Stimulated activated CD8-positive, alpha-beta memory T cell treated with anti-CD3 and anti-CD28 coated beads, Interleukin-7, amount 100 ng/mL, for 4 hours (primary cell): Measurements from ENCODE around the gene ZNF337.
"Not testable (repeated sequence)": the region's sequence is repeated elsewhere in the genome, so short reads cannot be mapped to it uniquely, and the experiment has no call there.

Source experiments
- DNase-seq, 2 donors: peaks; one replicate each; pipeline ENCODE4 v3.0.0-alpha.2; 2020; ENCODE audit warnings: low read depth in 2 of 2

The ZNF337 gene

DNA sequence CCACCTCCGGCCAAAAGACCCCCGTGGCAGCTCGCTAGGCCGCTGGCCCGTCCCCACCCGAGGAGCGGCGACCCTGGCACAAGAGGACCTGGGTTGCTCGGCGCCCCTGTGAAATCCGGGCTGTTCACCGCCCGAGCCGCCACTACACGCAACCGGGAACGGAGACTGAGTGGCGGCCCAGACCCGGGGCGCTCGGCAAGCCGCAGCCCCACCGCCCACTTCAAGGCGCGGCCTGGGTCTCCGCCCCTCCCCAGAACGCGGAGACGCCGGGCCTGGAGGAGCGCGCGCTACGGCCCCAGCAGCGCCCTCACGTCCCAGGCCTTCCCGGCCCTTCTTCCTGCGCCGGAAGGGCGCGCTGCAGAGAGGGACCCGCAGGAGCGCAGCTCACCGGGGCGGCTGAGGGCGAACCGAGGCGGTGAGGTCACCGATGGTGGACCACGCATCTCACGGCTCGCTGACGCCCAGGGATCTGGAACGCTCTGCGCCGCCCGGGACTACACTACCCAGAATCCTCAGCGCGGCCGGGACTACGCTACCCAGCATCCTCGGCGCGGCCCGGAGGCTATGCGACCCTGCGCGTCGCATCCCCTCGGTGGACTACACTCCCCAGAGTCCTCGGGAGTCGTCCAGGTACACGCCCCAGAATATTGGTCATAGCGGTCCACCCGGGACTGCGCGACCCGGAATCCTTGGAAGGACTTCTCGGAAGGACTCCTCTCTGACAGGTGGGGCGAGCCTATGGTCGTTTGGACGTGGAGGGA lies at the start of gene ZNF337:
ZNF337 (minus strand) TSS at position 483 of the 761 bp plus-strand sequence. CDS start 10,436 bp downstream, outside the sequence.
- peak; percentile 88 to 91 for DNase-seq

DNA sequence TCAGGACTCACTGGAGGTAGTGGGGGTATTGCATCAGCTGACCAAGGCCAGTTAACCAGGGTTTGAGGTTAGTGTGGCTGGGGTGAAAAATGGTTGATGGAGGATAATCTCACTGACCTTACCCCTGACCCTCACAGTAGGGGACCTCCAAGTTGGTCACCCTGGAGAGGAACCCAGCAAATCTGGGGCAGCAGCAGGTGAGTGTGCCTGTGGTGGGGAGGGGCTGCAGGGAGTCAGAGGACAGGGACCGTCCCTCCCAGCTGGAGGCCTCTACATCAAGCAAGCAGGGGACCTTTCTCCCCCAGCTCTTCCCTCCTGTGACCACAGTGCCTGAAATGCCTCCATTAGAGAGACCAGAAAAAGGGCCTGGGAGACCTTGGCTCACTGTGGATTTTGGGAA lies 49.1 kb upstream of the ZNF337 start:
- no peak for DNase-seq

DNA sequence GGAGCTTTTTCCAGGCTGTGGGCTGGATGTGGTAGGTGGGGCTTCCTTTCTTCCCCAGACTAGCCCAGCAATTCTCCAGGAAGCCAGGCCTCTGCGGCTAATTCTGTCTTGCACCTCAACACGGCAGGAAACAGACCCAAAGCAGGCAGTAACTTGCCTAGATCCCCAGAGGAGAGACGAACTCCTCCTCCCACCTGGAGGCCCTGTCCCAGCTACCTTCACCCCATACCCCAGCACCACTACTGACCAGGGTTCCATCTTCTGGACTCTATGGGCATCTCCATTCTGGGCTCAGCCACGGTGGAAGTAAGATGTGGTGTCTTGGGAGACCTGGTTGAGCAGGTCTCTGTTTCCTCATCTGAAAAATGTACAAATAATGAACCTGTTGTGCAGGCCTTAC lies 48.4 kb upstream of the ZNF337 start:
- no peak for DNase-seq

DNA sequence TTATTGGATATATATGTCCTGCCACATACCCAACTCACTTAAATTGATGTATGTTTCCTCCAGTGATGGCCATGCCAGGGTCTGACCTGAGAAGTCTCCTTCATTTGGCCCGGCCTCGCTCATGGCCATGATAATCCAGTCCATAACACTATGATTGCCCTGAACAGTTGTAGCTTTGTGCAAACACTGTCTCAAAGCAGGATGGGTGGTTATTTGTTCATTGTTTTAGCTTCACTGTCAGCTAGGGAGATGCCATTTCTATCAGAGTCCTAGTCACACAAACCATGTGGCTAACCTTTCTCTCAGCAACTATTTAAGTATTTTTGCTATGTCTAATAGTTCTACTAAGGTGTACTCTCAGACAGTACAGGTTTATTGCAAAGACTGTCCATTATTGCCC lies 47.6 kb upstream of the ZNF337 start:
- no peak for DNase-seq

DNA sequence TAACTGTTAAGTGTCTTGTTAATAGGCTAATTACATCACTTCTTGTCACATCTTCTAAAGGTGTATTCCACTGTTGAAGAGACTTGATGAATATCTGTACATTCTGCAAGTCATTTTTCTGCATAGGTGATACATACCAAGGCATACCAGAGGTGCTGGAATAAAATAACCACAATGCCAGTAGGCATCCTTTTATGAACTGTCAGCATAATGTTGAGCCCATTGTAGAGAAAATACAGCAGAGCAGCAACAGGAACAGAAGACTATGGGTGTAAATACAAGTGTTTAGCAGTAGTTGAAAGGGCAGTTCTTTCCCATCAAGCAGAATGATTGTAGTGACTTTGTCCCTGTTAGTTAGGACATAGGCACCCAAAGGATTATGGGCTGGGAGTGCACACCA lies 44.4 kb upstream of the ZNF337 start:
- DNase-seq, result no peak

DNA sequence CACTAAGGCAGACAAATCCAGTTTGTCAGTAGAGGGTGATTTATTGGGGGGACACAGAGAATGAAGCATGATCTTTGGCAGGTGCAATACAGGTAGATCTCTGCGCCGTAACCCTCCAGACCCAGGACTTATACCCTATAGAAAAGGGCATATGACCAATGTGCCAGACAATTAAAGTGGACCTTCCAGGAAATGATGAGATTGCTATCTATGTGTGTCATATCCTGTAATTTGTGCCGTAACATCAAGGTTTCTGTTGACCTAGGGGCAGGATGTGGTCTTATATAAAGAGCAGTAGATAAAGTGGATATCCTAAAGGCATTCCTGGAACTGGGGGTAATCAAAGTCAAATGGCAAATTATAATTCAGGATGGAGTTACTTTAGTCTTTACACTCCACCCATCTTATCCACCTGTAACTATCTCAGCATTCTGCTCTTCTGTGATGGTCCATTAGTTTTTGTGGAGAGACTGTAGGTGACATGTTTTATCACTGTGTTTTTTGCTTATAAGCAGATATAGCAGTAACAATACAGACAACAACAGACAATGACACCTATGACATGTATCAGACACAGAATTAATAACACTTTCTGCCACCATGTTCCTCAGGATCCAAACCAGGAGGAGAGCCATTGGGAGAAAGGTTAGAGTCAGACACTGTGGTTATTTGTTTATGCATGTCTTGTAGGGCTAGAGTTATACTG lies 43.1 kb upstream of the ZNF337 start:
- no peak for DNase-seq

DNA sequence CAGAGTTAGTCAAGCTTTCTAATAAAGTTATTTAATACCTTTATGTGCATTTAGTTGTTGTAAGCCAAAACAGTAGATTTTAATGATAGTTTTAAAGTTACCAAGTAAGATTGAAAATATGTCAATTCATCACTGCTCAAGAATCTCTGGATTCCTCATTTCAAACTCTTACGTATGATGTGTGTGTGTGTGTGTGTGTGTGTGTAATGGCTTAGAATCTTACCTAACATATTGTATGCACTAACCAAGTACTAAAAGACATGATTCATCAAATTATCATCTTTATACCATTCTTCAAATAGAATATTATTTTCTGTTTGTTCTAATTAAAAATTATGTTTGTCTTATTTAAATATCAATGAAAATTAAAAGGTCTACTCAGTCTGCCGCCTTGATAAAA lies 41.5 kb upstream of the ZNF337 start:
- no peak for DNase-seq

DNA sequence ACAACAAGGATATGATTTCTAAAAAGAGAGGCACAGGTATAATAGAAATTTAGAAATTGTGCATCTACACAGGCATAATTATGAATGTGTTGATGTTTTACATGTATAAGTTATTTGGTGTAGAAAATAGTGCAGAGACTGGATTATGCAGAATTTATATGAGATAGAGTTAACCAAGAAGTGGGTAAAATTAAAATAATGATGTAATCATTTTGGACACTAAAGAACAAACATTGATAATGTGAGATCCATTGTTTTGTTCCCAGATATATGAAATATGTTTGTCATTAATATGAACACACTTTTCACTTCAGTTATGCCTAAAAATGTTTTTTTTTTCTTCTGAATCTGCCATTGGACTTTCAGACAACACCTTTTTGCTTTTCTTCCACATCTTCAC lies 37.2 kb upstream of the ZNF337 start:
- DNase-seq, result no peak

DNA sequence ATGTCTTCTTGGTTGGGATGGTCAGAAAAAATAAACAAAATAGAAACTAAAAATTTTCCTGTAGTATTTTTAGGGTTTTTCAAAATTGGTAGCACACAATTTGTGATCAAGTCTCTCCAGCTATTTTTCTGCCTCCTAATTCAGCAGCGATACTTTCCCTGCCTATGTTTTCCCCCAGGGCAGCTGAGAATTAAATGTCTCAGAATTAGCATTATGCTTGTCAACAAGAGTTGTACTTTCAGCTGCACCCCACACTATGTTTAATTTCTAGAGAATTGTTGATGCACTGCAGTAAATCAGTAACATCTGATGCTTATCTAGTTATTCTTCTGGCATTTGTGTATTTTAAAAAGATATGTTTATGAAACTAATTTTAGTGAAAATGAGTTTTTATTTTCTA lies 34.2 kb upstream of the ZNF337 start:
- DNase-seq, result no peak

DNA sequence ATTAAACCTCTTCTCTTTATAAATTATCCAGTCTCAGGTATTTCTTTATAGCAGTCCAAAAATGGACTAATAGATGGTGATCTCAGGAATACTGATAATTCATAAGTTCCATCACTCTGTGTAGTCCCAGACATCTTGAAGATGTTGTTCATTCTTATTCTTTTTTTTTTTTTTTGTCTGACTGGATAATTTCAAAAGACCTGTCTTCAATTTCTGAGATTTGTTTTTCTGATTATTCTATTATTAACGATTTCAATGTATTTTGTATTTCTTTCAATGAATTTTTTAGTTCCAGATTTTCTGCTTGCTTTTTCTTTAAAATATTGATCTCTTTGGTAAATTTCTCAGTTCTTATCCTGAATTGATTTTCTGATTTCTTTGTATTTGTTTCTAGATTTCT lies 29.7 kb upstream of the ZNF337 start:
- no peak for DNase-seq

DNA sequence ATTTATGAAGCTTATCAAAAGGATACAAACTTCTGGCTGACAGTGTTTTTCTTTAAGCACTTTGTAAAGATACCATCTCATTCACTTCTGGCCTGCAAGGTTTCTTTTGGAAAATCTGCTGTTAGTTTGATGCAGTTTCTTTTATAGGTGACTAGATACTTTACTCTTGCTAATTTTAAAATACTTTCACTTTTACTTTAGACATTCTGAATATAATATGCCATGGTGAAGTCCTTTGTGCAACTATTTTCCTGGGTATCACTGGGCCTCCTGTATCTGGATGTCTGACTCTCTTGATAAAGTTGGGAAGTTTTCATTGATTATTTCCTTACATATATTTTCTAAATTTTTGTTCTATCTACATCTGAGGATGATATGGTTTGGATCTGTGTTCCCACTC lies 29.0 kb upstream of the ZNF337 start:
- no peak for DNase-seq

DNA sequence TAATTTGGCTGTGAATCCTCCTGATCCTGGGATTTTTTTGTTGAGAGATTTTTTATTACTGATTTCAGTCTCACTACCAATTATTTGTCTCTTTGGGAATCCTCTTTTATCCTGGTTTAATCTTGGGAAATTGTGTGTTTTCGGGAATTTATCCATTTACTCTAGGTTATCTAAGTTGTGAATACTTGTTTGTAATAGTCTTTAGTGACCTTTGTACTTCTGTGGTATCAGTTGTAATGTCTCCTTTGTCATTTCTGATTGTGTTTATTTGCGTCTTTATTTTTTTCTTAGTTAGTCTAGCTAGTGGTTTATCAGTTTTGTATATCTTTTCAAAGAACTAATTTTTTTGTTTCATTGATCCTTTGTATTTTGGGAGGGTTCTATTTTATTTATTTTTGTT lies 27.3 kb upstream of the ZNF337 start:
- no peak for DNase-seq

DNA sequence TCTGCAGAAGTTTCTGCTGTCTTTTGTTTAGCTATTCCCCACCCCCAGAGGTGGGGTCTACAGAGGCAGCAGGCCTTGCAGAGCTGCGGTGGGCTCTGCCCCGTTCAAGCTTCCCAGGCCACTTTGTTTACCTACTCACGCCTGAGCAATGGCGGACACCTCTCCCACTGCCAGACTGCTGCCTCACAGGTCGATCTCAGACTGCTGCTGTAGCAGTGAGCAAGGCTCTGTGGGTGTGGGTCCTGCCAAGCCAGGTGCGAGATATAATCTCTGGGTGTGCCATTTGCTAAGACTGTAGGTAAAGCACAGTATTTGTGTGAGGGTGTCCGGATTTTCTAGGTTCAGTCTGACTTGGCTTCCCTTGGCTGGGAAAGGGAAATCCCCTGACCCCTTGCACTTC lies 23.6 kb upstream of the ZNF337 start:
- DNase-seq, result no peak

DNA sequence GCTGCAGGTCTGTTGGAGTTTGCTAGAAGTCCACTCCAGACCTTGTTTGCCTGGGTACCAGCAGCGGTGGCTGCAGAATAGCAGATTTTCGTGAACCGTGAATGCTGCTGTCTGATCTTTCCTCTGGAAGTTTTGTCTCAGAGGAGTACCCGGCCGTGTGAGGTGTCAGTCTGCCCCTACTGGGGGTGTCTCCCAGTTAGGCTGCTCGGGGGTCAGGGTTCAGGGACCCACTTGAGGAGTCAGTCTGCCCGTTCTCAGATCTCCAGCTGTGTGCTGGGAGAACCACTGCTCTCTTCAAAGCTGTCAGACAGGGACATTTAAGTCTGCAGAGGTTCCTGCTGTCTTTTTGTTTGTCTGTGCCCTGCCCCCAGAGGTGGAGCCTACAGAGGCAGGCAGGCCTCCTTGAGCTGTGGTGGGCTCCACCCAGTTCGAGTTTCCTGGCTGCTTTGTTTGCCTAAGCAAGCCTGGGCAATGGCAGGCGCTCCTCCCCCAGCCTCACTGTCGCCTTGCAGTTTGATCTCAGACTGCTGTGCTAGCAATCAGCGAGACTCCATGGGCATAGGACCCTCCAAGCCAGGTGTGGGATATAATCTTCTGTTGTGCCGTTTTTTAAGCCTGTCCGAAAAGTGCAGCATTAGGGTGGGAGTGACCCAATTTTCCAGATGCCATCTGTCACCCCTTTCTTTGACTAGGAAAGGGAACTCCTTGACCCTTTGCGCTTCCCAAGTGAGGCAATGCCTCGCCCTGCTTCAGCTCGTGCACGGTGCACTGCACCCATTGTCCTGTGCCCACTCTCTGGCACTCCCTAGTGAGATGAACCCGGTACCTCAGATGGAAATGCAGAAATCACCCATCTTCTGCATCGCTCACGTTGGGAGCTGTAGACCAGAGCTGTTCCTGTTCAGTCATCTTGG lies 22.5 kb upstream of the ZNF337 start:
- DNase-seq, result not testable (repeated sequence)

DNA sequence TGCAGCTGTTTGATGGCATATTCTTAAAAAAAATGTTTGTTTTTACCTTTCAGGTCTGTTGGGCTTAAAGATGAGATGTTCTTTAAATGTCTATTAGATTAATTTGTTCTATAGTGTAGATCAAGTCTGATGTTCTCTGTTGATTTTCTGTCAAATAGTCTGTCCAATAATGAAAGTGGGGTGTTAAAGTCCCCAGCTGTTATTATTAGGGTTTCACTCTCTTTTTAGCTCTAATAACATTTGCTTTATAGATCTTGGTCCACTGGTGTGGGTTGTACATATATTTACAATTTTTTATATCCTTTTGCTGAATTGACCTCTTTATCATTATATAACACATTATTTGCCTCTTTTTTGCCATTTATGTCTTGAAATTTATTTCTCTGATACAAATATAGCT lies 11.0 kb upstream of the ZNF337 start:
- DNase-seq, result no peak

DNA sequence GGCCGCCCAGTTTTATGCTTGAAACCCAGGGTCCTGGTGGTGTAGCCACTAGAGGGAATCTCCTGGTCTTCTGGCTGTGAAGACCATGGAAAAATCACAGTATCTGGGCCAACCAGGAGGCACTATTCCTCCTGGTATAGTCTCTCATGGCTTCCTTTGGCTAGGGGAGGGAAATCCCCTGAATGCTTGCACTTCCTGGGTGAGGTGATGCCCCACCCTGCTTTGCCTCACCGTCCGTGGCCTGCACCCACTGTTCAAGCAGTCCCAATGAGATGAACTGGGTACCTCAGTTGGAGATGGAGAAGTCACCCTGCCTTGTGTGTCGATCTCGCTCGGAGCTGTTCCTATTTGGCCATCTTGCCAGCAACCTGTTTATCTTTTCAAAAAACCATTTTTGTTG lies 10.1 kb upstream of the ZNF337 start:
- DNase-seq, result no peak

DNA sequence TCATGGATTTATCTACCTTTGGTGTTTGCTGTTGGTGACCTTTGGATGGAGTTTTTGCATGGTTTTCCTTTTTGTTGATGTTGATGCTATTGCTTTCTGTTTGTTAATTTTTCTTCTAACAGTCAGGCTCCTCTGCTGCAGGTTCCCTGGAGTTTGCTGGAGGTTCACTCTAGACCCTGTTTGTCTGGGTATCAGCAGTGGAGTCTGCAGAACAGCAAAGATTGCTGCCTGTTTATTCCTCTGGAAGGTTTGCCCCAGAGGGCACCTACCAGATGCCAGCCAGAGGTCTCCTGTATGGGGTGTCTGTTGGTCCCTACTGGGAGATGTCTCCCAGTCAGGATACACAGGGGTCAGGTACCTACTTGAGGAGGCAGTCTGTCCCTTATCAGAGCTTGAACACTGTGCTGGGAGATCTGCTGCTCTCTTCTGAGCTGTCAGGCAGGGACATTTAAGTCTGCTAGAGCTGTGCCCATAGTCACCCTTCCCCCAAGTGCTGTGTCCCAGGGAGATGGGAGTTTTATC lies 9.2 kb upstream of the ZNF337 start:
- DNase-seq, result no peak

DNA sequence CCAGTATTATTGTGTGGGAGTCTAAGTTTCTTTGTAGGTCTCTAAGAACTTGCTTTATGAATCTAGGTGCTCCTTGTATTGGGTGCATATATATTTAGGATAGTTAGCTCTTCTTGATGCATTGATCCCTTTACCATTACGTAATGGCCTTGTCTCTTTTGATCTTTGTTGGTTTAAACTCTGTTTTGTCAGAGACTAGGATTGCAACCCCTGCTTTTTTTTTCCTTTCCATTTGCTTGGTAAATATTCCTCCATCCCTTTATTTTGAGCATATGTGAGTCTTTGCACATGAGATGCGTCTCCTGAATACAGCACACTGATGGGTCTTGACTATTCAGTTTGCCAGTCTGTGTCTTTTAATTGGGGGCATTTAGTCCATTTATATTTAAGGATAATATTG lies 7.7 kb upstream of the ZNF337 start:
- DNase-seq, result not testable (repeated sequence)

DNA sequence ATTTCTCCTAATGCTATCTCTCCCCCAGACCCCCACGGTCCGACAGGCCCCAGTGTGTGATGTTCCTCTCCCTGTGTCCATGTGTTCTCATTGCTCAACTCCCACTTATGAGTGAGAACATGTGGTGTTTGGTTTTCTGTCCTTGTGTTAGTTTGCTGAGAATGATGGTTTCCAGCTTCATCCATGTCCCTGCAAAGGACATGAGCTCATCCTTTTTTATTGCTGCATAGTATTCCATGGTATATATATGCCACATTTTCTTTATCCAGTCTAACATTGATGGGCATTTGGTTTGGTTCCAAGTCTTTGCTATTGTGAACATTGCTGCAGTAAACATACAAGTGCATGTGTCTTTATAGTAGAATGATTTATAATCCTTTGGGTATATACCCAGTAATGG lies 4.2 kb upstream of the ZNF337 start:
- not testable (repeated sequence) for DNase-seq

DNA sequence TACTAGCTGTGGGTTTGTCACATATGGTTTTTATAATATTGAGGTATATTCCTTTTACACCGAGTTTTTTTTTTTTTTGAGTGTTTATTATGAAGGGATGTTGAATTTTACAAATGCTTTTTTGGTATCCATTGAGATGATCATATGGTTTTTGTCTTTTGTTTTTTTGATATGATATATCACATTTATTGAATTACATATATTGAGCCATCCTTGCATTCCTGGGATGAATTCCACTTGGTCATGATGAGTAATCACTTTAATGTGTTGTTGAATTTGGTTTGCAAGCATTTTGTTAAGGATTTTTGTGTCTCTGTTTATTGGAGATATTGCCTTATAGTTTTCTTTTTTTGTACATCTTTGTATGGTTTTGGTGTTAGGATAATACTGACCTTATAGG lies 3.3 kb upstream of the ZNF337 start:
- no peak for DNase-seq

DNA sequence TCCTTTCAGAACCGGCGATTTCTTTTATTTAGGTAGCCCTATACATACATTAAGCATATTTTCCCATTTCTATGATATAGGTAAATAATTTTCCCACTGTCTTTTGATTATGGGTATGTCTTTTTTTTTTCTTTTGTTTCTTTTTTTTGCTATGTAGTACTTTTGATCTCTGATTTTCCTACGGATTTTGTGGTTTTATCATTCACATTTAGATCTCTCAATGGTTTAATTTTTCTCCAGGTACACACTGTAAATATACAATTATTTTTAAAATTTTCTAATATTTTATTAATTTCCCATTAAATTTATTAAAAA lies 436 bp upstream of the ZNF337 start:
- DNase-seq, result no peak
